Esophagus squamous epithelium (tissue), 4 donors: ENCODE data around the gene NKD1.

ENCODE experiments used
- POLR2A ChIP-seq, 4 donors: fragments of 450-650 bp; IDR thresholded peaks; one replicate each; pipeline ENCODE4 v1.6.1; 2017; ENCODE audit warnings: antibody characterized with exemption in 4 of 4, mild to moderate bottlenecking in 4 of 4, moderate library complexity in 3 of 4
- TF ChIP-seq, protein P1 (sequence below), 6 experiments: fragments of 450-650 bp in 4 of 6; fragments of 200-600 bp in 2 of 6; sonication (generic) in 2 of 6; IDR thresholded peaks; one replicate each; pipeline ENCODE4 v1.5.1; 2016 to 2019; ENCODE audit warnings: antibody characterized with exemption in 6 of 6, mild to moderate bottlenecking in 4 of 6, moderate library complexity in 4 of 6

DNA sequence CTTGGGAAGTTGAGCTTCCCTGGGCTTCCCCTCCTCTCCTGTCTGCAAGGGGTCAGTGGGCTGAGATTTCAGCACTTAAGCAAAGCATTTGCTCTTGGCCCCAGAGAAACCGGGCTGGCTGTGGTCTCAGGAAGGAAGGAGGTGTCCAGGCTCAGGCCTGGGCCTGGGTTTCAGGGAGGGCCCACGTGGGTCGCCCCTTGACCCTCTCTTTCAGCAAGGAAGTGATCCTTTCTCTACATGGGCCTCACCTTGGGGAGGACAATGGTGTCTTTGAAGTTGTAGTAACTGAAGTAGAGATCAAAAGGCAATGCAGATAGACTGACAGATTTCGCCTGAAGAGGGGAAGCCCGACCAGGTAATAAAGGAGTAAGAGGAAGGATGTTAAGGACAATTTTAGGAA, 147.9 kb downstream of the NKD1 start:
- TF ChIP-seq, protein P1, sequence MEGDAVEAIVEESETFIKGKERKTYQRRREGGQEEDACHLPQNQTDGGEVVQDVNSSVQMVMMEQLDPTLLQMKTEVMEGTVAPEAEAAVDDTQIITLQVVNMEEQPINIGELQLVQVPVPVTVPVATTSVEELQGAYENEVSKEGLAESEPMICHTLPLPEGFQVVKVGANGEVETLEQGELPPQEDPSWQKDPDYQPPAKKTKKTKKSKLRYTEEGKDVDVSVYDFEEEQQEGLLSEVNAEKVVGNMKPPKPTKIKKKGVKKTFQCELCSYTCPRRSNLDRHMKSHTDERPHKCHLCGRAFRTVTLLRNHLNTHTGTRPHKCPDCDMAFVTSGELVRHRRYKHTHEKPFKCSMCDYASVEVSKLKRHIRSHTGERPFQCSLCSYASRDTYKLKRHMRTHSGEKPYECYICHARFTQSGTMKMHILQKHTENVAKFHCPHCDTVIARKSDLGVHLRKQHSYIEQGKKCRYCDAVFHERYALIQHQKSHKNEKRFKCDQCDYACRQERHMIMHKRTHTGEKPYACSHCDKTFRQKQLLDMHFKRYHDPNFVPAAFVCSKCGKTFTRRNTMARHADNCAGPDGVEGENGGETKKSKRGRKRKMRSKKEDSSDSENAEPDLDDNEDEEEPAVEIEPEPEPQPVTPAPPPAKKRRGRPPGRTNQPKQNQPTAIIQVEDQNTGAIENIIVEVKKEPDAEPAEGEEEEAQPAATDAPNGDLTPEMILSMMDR (IDR thresholded peaks at IDR 0.05): no peak
- no peak for TF ChIP-seq POLR2A (IDR thresholded peaks at IDR 0.05)
